SK-N-SH (cell line): ENCODE data around the gene PDZD2. TPM values are rescaled to one million over a fixed set of nuclear protein-coding genes. Genes with fewer than 3 reads are reported as not detected.

Experiments
- CTCF ChIA-PET: fragments of 300-600, 350-600 bp; formaldehyde crosslinking; extraction: SDS; loops from one replicate; lab custom pipeline; 2021; lab: Yijun Ruan, JAX
- POLR2A ChIA-PET: fragments of 350-600 bp; sonication (Branson Sonifier 250); formaldehyde crosslinking; extraction: SDS; loops from one replicate; lab custom pipeline; 2020; ENCODE audit warnings: antibody characterized with exemption, inconsistent platforms; lab: Yijun Ruan, JAX
- DNase-seq: peaks from one replicate; pipeline ENCODE4 v3.0.0; 2012
- H2AFZ ChIP-seq: fragments of 200-600 bp; sonication (generic); 2 replicates; pipeline ENCODE4 v1.8.1; 2016; ENCODE audit warnings: antibody characterized with exemption, mild to moderate bottlenecking, low read depth
- H3F3A ChIP-seq: fragments of 200-600 bp; sonication (generic); replicated peaks from 2 replicates; pipeline ENCODE3; 2016; ENCODE audit warnings: antibody characterized with exemption, mild to moderate bottlenecking; ENCODE audit not compliant: insufficient read depth
- H3K27ac ChIP-seq, 2 experiments: fragments of 200-500 bp in 1 of 2; fragments of 200-600 bp in 1 of 2; sonication (Bioruptor generic) in 1 of 2; sonication (generic), shearing (Covaris generic) in 1 of 2; 2 replicates each; pipeline versions ENCODE4 v1.5.1 to v1.6.1; 2014 to 2016; ENCODE audit warnings: low read depth in 2 of 2, inconsistent platforms in 1 of 2, low read length in 1 of 2, mild to moderate bottlenecking in 1 of 2, mixed read lengths in 1 of 2
- H3K27me3 ChIP-seq: fragments of 200-600 bp; sonication (generic), shearing (Covaris generic); 2 replicates; pipeline ENCODE4 v1.6.1; 2016; ENCODE audit warnings: mixed run types; ENCODE audit not compliant: insufficient read depth
- H3K36me3 ChIP-seq, 2 experiments: fragments of 200-500 bp in 1 of 2; fragments of 200-600 bp in 1 of 2; sonication (Bioruptor generic) in 1 of 2; sonication (generic) in 1 of 2; replicated peaks in 1 of 2; 2 replicates each; pipeline versions ENCODE3 to v1.5.1; 2014 to 2016; ENCODE audit warnings: low read length in 1 of 2, mild to moderate bottlenecking in 1 of 2; ENCODE audit not compliant: insufficient read depth in 2 of 2, control insufficient read depth in 1 of 2
- H3K4me1 ChIP-seq, 2 experiments: fragments of 200-500 bp in 1 of 2; fragments of 200-600 bp in 1 of 2; sonication (Bioruptor generic) in 1 of 2; sonication (generic), shearing (Covaris generic) in 1 of 2; 2 replicates each; pipeline versions ENCODE4 v1.5.1 to v1.6.1; 2014 to 2016; ENCODE audit warnings: low read depth in 1 of 2, low read length in 1 of 2, mixed run types in 1 of 2; ENCODE audit not compliant: insufficient read depth in 2 of 2, control insufficient read depth in 1 of 2
- H3K4me2 ChIP-seq: fragments of 200-600 bp; sonication (generic), shearing (Covaris generic); 2 replicates; pipeline ENCODE4 v1.6.1; 2017; ENCODE audit warnings: mixed run types
- H3K4me3 ChIP-seq, 2 experiments: fragments of 200-500 bp in 1 of 2; fragments of 200-600 bp in 1 of 2; sonication (Bioruptor generic) in 1 of 2; sonication (generic), shearing (Covaris generic) in 1 of 2; 2 replicates each; pipeline versions ENCODE4 v1.5.1 to v1.8.1; 2014 to 2016; ENCODE audit warnings: low read depth in 2 of 2, inconsistent platforms in 1 of 2, low read length in 1 of 2, mild to moderate bottlenecking in 1 of 2, mixed read lengths in 1 of 2, moderate library complexity in 1 of 2
- H3K79me2 ChIP-seq: fragments of 200-600 bp; sonication (generic); 2 replicates; pipeline ENCODE4 v1.8.1; 2017; ENCODE audit warnings: mild to moderate bottlenecking; ENCODE audit not compliant: insufficient read depth
- H3K9ac ChIP-seq: fragments of 200-600 bp; sonication (generic); 2 replicates; pipeline ENCODE4 v1.6.1; 2017; ENCODE audit warnings: mixed run types
- H3K9me2 ChIP-seq: fragments of 200-600 bp; sonication (generic); 2 replicates; pipeline ENCODE4 v1.6.1; 2017; ENCODE audit warnings: mixed run types
- H3K9me3 ChIP-seq: fragments of 200-600 bp; sonication (generic); 2 replicates; pipeline ENCODE4 v1.6.1; 2017; ENCODE audit warnings: mixed run types, mild to moderate bottlenecking, moderate library complexity
- H4K20me1 ChIP-seq: fragments of 200-600 bp; sonication (generic); 2 replicates; pipeline ENCODE4 v1.6.1; 2017; ENCODE audit warnings: mild to moderate bottlenecking, mixed run types; ENCODE audit not compliant: insufficient read depth
- CHD2 ChIP-seq: fragments of 150-350 bp; IDR thresholded peaks from 2 replicates; pipeline ENCODE4 v1.6.1; 2018; ENCODE audit warnings: low read length; ENCODE audit not compliant: partially characterized antibody
- ELF1 ChIP-seq: IDR thresholded peaks from 2 replicates; pipeline ENCODE4 v1.4.0; 2012
- EP300 ChIP-seq, 2 experiments: IDR thresholded peaks; 2 replicates each; pipeline versions ENCODE4 v1.4.0 to v1.6.1; 2012; ENCODE audit warnings: borderline replicate concordance in 1 of 2, low read depth in 1 of 2, low read length in 1 of 2
- FOXJ3 ChIP-seq: sonication (generic); formaldehyde crosslinking; IDR thresholded peaks from 2 replicates; pipeline ENCODE4 v1.5.1; 2020; ENCODE audit warnings: mild to moderate bottlenecking, missing genetic modification reagents
- FOXM1 ChIP-seq: IDR thresholded peaks from 2 replicates; pipeline ENCODE4 v1.4.0; 2012; ENCODE audit warnings: low read depth, mild to moderate bottlenecking
- GABPA ChIP-seq: IDR thresholded peaks from 2 replicates; pipeline ENCODE4 v1.4.0; 2012; ENCODE audit warnings: low read depth, mild to moderate bottlenecking
- GATA2 ChIP-seq: sonication (generic); formaldehyde crosslinking; IDR thresholded peaks from 2 replicates; pipeline ENCODE4 v1.5.0; 2020; ENCODE audit warnings: mild to moderate bottlenecking, missing genetic modification reagents
- JUND ChIP-seq: IDR thresholded peaks from 2 replicates; pipeline ENCODE4 v1.4.0; 2012
- MXI1 ChIP-seq: IDR thresholded peaks from 2 replicates; pipeline ENCODE4 v1.6.1; 2012; ENCODE audit warnings: mild to moderate bottlenecking, low read depth, low read length, improper control_type of control experiment
- NFIC ChIP-seq: IDR thresholded peaks from 2 replicates; pipeline ENCODE4 v1.4.0; 2012; ENCODE audit warnings: borderline replicate concordance
- NRF1 ChIP-seq: IDR thresholded peaks from 2 replicates; pipeline ENCODE4 v1.6.1; 2012; ENCODE audit warnings: low read depth, mild to moderate bottlenecking, low read length
- POLR2AphosphoS5 ChIP-seq: IDR thresholded peaks from 2 replicates; pipeline ENCODE4 v1.6.1; 2012; ENCODE audit warnings: low read depth, low read length
- RAD21 ChIP-seq: IDR thresholded peaks from 2 replicates; pipeline ENCODE4 v1.6.1; 2012; ENCODE audit warnings: mild to moderate bottlenecking, low read length
- RCOR1 ChIP-seq: fragments of 150-350 bp; IDR thresholded peaks from 2 replicates; pipeline ENCODE4 v1.6.1; 2017; ENCODE audit warnings: antibody characterized with exemption, low read length
- RFX5 ChIP-seq: IDR thresholded peaks from 2 replicates; pipeline ENCODE4 v1.6.1; 2012; ENCODE audit warnings: mild to moderate bottlenecking, improper control_type of control experiment, low read length
- RXRA ChIP-seq: IDR thresholded peaks from 2 replicates; pipeline ENCODE4 v1.4.0; 2012; ENCODE audit warnings: low read depth, mild to moderate bottlenecking, borderline replicate concordance
- SIN3A ChIP-seq: IDR thresholded peaks from 2 replicates; pipeline ENCODE4 v1.6.1; 2012; ENCODE audit warnings: low read depth, mild to moderate bottlenecking, low read length, moderate library complexity, borderline replicate concordance
- TAF1 ChIP-seq: IDR thresholded peaks from 2 replicates; pipeline ENCODE4 v1.6.1; 2012; ENCODE audit warnings: low read depth, mild to moderate bottlenecking, low read length, moderate library complexity, borderline replicate concordance
- TCF12 ChIP-seq: IDR thresholded peaks from 2 replicates; pipeline ENCODE4 v1.4.0; 2012
- USF2 ChIP-seq: fragments of 150-350 bp; IDR thresholded peaks from 2 replicates; pipeline ENCODE4 v1.6.1; 2017; ENCODE audit warnings: antibody characterized with exemption, low read length, low read depth, borderline replicate concordance
- YY1 ChIP-seq: IDR thresholded peaks from 2 replicates; pipeline ENCODE4 v1.4.0; 2012; ENCODE audit warnings: low read depth, mild to moderate bottlenecking
- WGBS: methylation state at CpG from one replicate; pipeline ENCODE4 v1.1.6; 2017; ENCODE audit warnings: low lambda C conversion rate; 5-methylcytosine and 5-hydroxymethylcytosine counted together
- polyA plus RNA-seq, 3 experiments: library from polyadenylated mRNA; depleted of rRNA; stranded (reverse); fragments of >200 nt; gene quantifications; 2 replicates each; pipeline ENCODE4 v1.2.3, GENCODE V29; 2012
- TF ChIP-seq, protein P1 (sequence below): IDR thresholded peaks from 2 replicates; pipeline ENCODE4 v1.6.1; 2012; ENCODE audit warnings: mild to moderate bottlenecking, low read depth, low read length, moderate library complexity
- TF ChIP-seq, protein P2 (sequence below): IDR thresholded peaks from 2 replicates; pipeline ENCODE4; 2012
- TF ChIP-seq, protein P3 (sequence below): IDR thresholded peaks from 2 replicates; pipeline ENCODE4 v1.4.0; 2012; ENCODE audit warnings: low read depth
- TF ChIP-seq, protein P4 (sequence below): IDR thresholded peaks from 2 replicates; pipeline ENCODE4 v1.4.0; 2012; ENCODE audit warnings: low read depth, borderline replicate concordance
- TF ChIP-seq, protein P5 (sequence below): IDR thresholded peaks from 2 replicates; pipeline ENCODE4 v1.4.0; 2012; ENCODE audit warnings: low read depth, borderline replicate concordance

Gene PDZD2
- polyA plus RNA-seq, 1 of the 3 experiments (the other 2 are of a cell fraction), result 0.13 TPM

DNA sequence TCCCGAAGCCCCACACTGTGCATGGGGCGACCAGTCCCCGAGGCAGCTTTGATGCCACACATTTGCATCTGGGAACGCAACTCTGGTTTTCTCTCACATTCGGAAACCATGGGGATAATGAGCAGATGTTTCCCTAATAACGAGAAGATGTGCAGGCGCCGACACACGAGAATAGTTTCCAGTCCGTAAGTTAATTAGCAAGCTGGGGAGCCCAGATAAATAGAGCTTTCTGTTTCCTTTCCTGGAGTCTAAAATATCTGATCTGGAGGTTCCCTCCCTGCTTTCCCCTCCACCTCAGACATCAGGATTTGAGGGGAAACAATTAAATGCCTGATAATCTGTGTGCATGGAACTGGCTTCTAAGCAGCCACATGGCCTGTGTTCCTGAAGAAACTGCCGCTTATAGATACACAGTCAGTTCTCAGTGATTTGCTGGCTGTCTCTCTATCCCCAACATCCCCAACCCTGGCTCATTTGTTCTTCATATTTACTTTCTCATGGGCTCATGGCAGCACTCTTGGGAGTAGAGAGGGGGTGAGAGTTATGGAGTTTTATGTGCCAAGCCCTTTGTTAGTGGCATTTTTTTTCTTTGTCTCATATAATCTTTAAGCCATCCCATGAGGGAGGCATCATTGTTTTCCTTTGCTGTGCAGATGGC is 62.8 kb downstream of the PDZD2 start:
- Histone ChIP-seq H4K20me1 (no peaks in the 10 kb centered on the region), H3K9me3 (no peaks in the 10 kb centered on the region), H3K9me2 (no peaks in the 10 kb centered on the region), H3F3A (no peaks in the 10 kb centered on the region), H2AFZ (no peak overlapping the region), H3K36me3 (no peaks in the 10 kb centered on the region), H3K9ac (no peak overlapping the region), H3K79me2 (no peaks in the 10 kb centered on the region), H3K27me3 (peaks cover 14% of the 10 kb centered on the region; the same call in 1 of the 2 replicates), H3K27ac (peak overlapping the region in 1 of 2 experiments; percentile 99; a peak in 2 of 4 replicates), H3K4me1 (peaks cover 0 to 26% of the 10 kb centered on the region in 2 experiments; a peak in 2 of 4 replicates), H3K4me2 (no peak overlapping the region), H3K4me3 (no peak overlapping the region)
- CTCF ChIA-PET, result interaction anchor here (0.7 to 4.6 kb wide), 8 partner anchors 19 to 391 kb away, joined by 3 to 26 read pairs (median 3); no protein-coding TSS in a partner anchor
- peak; percentile 84 for DNase-seq
- POLR2A ChIA-PET, result interaction anchor here (0.5 to 1.7 kb wide), 6 partner anchors 9 to 107 kb away, joined by 3 to 9 read pairs (median 5); no protein-coding TSS in a partner anchor
- 12% methylated on average over 11 of the region's 11 CpGs for WGBS
- TF ChIP-seq FOXJ3 (CRISPR knock-in tag) (peak; percentile 94), RXRA (no peak), FOXM1 (no peak), POLR2AphosphoS5 (0 out of 2 replicates have a peak, but pooled peaks have one; percentile 16), RCOR1 (peak; percentile 98), GATA2 (CRISPR knock-in tag) (peak; percentile 97), GABPA (no peak), EP300 (IDR thresholded peaks at IDR 0.05; ENCODE audit: borderline replicate concordance in 1 of 2, low read depth in 1 of 2, low read length in 1 of 2) (peak in 1 of 2 experiments; percentile 97; a peak in 2 of 4 replicates), ELF1 (no peak), SIN3A (no peak), NRF1 (no peak), TCF12 (peak; percentile 33; the same call in 1 of the 2 replicates), RAD21 (0 out of 2 replicates have a peak, but pooled peaks have one; percentile 28), CHD2 (peak; percentile 90), NFIC (no peak), MXI1 (peak; percentile 92), RFX5 (no peak; the same call in 1 of the 2 replicates), JUND (no peak), TAF1 (no peak), USF2 (no peak), YY1 (no peak)
- TF ChIP-seq, protein P1, sequence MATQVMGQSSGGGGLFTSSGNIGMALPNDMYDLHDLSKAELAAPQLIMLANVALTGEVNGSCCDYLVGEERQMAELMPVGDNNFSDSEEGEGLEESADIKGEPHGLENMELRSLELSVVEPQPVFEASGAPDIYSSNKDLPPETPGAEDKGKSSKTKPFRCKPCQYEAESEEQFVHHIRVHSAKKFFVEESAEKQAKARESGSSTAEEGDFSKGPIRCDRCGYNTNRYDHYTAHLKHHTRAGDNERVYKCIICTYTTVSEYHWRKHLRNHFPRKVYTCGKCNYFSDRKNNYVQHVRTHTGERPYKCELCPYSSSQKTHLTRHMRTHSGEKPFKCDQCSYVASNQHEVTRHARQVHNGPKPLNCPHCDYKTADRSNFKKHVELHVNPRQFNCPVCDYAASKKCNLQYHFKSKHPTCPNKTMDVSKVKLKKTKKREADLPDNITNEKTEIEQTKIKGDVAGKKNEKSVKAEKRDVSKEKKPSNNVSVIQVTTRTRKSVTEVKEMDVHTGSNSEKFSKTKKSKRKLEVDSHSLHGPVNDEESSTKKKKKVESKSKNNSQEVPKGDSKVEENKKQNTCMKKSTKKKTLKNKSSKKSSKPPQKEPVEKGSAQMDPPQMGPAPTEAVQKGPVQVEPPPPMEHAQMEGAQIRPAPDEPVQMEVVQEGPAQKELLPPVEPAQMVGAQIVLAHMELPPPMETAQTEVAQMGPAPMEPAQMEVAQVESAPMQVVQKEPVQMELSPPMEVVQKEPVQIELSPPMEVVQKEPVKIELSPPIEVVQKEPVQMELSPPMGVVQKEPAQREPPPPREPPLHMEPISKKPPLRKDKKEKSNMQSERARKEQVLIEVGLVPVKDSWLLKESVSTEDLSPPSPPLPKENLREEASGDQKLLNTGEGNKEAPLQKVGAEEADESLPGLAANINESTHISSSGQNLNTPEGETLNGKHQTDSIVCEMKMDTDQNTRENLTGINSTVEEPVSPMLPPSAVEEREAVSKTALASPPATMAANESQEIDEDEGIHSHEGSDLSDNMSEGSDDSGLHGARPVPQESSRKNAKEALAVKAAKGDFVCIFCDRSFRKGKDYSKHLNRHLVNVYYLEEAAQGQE, result no peak
- TF ChIP-seq, protein P2, sequence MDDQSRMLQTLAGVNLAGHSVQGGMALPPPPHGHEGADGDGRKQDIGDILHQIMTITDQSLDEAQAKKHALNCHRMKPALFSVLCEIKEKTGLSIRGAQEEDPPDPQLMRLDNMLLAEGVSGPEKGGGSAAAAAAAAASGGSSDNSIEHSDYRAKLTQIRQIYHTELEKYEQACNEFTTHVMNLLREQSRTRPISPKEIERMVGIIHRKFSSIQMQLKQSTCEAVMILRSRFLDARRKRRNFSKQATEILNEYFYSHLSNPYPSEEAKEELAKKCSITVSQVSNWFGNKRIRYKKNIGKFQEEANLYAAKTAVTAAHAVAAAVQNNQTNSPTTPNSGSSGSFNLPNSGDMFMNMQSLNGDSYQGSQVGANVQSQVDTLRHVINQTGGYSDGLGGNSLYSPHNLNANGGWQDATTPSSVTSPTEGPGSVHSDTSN, result no peak
- TF ChIP-seq, protein P3, sequence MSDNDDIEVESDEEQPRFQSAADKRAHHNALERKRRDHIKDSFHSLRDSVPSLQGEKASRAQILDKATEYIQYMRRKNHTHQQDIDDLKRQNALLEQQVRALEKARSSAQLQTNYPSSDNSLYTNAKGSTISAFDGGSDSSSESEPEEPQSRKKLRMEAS, result no peak
- TF ChIP-seq, protein P4, sequence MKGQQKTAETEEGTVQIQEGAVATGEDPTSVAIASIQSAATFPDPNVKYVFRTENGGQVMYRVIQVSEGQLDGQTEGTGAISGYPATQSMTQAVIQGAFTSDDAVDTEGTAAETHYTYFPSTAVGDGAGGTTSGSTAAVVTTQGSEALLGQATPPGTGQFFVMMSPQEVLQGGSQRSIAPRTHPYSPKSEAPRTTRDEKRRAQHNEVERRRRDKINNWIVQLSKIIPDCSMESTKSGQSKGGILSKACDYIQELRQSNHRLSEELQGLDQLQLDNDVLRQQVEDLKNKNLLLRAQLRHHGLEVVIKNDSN, result no peak
- TF ChIP-seq, protein P5, sequence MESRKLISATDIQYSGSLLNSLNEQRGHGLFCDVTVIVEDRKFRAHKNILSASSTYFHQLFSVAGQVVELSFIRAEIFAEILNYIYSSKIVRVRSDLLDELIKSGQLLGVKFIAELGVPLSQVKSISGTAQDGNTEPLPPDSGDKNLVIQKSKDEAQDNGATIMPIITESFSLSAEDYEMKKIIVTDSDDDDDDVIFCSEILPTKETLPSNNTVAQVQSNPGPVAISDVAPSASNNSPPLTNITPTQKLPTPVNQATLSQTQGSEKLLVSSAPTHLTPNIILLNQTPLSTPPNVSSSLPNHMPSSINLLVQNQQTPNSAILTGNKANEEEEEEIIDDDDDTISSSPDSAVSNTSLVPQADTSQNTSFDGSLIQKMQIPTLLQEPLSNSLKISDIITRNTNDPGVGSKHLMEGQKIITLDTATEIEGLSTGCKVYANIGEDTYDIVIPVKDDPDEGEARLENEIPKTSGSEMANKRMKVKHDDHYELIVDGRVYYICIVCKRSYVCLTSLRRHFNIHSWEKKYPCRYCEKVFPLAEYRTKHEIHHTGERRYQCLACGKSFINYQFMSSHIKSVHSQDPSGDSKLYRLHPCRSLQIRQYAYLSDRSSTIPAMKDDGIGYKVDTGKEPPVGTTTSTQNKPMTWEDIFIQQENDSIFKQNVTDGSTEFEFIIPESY, result no peak
